Breast epithelium (tissue), 3 donors: ENCODE results near the gene GPATCH1.

Experiments
- CTCF ChIP-seq, 3 donors: fragments of 450-650 bp; IDR thresholded peaks; one replicate each; pipeline ENCODE4 v1.5.1; 2016 to 2017; ENCODE audit warnings: antibody characterized with exemption in 3 of 3, mild to moderate bottlenecking in 3 of 3, moderate library complexity in 3 of 3
- POLR2A ChIP-seq: fragments of 450-650 bp; IDR thresholded peaks from one replicate; pipeline ENCODE4 v1.6.1; 2016; ENCODE audit warnings: antibody characterized with exemption, mild to moderate bottlenecking, moderate library complexity
- POLR2AphosphoS5 ChIP-seq, 3 donors: sonication (generic); formaldehyde crosslinking; IDR thresholded peaks; one replicate each; pipeline ENCODE4 v1.6.1; 2017; ENCODE audit warnings: antibody characterized with exemption in 3 of 3

DNA sequence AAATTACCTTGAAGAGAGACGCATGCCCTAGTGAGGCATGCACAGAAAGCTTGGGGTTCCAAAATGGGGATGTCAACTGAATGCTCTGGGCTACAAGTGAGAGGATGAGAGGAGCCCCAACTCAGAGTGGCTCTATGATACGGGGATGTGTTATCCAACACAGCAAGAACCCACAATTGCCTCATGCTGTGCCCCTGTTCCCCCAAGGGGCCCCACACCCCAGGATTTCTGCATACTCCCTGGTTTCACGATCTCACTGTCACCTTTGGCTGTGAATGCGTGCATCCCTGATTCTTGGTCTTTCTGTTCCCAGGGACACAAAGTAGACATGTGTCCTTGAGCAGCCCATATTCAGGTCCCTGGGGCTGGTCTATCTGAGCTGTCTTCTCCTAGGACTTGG is 80.2 kb downstream of the GPATCH1 start:
- TF ChIP-seq POLR2AphosphoS5 (IDR thresholded peaks at IDR 0.05) = no peak
- TF ChIP-seq CTCF (IDR thresholded peaks at IDR 0.05) = no peak
- TF ChIP-seq POLR2A = no peak
